ENCODE measurements around the gene MYL5.
"Not testable (repeated sequence)": the region's sequence is repeated elsewhere in the genome, so short reads cannot be mapped to it uniquely, and the experiment has no call there.

Gene MYL5

DNA sequence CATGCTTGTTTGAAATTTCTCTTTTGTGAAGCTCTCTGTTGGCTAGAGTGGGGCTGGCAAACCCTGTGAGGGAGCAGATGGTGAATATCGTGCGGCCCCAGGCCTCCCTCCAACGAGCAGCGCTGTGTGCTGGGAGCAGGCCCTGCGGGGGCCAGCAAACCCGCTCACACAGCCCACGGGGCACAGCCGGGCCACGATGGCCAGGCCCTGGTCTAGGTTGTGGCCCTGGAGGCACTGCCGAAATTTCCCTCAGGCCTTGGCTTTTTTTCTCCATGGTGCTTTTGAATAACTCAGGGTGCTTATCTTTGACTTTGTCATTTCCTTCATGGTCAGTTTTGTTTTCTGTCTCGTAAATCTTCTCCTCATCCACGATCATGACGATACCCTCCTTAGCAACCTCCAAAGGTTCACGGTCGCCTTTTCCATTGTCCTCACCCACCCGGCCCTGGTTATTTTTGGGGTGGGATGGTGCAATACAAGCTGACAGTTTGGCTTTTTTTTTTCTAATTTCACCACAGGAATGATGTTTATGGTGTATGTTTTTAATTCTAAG is 52.0 kb downstream of the MYL5 start:
- Histone ChIP-seq H3K4me1 (ENCODE audit: control insufficient read depth, insufficient read depth, low read length, unreplicated experiment) (peaks cover 23% of the 10 kb centered on the region), H3K27me3 (ENCODE audit: insufficient read depth, low read length) (no peaks in the 10 kb centered on the region), H3K79me2 (ENCODE audit: control insufficient read depth, insufficient read depth, low read length, unreplicated experiment) (peaks cover 57% of the 10 kb centered on the region), H3K36me3 (ENCODE audit: insufficient read depth, low read length) (peaks cover 7% of the 10 kb centered on the region; the same call in 1 of the 2 replicates), H2AFZ (ENCODE audit: low read length, unreplicated experiment) (no peak overlapping the region), H3K27ac (ENCODE audit: low read depth, low read length) (peak overlapping the region; percentile 72), H3K4me3 (ENCODE audit: low read depth, low read length) (peak overlapping the region; percentile 47; the same call in 1 of the 2 replicates)

GRCh38 chr4:726838-727237 is 52.5 kb downstream of the MYL5 start:
- no peak overlapping the region for H3K27ac ChIP-seq (ENCODE audit: low read depth, low read length)
- H2AFZ ChIP-seq (ENCODE audit: low read length, unreplicated experiment) = no peak overlapping the region
- H3K4me3 ChIP-seq (ENCODE audit: low read depth, low read length) = peak overlapping the region; percentile 47; the same call in 1 of the 2 replicates
- H3K79me2 ChIP-seq (ENCODE audit: control insufficient read depth, insufficient read depth, low read length, unreplicated experiment) = peaks cover 57% of the 10 kb centered on the region
- peaks cover 23% of the 10 kb centered on the region for H3K4me1 ChIP-seq (ENCODE audit: control insufficient read depth, insufficient read depth, low read length, unreplicated experiment)
- H3K27me3 ChIP-seq (ENCODE audit: insufficient read depth, low read length) = no peaks in the 10 kb centered on the region
- H3K36me3 ChIP-seq (ENCODE audit: insufficient read depth, low read length) = peaks cover 7% of the 10 kb centered on the region; the same call in 1 of the 2 replicates

DNA sequence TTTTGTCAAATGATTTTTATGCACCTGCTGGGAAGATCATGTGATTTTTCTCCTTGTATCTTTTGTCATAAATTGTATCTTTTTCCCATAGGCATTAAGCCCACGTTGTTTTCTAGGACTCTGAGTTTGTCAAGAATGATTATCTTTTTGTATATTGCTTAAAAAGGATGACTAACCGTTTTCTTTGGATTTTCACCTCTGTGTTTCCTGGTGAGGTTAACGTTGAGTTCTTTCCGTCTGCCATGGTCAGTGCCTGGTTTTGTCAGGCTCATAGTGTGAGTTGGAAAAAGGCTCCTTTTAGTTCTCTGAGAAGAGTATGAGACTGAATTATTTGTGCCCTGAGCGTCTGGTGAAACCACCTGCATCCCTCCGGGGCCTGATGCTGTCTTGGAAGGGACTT is 53.2 kb downstream of the MYL5 start:
- Histone ChIP-seq H2AFZ (ENCODE audit: low read length, unreplicated experiment) (no peak overlapping the region), H3K36me3 (ENCODE audit: insufficient read depth, low read length) (peaks cover 7% of the 10 kb centered on the region; the same call in 1 of the 2 replicates), H3K79me2 (ENCODE audit: control insufficient read depth, insufficient read depth, low read length, unreplicated experiment) (peaks cover 52% of the 10 kb centered on the region), H3K4me3 (ENCODE audit: low read depth, low read length) (no peak overlapping the region), H3K4me1 (ENCODE audit: control insufficient read depth, insufficient read depth, low read length, unreplicated experiment) (peaks cover 23% of the 10 kb centered on the region), H3K27me3 (ENCODE audit: insufficient read depth, low read length) (no peaks in the 10 kb centered on the region), H3K27ac (ENCODE audit: low read depth, low read length) (no peak overlapping the region)

- Histone ChIP-seq H3K4me1 (ENCODE audit: control insufficient read depth, insufficient read depth, low read length, unreplicated experiment) (peaks cover 23% of the 10 kb centered on the region), H3K27ac (ENCODE audit: low read depth, low read length) (no peak overlapping the region), H3K27me3 (ENCODE audit: insufficient read depth, low read length) (no peaks in the 10 kb centered on the region), H3K79me2 (ENCODE audit: control insufficient read depth, insufficient read depth, low read length, unreplicated experiment) (peaks cover 39% of the 10 kb centered on the region), H2AFZ (ENCODE audit: low read length, unreplicated experiment) (no peak overlapping the region), H3K4me3 (ENCODE audit: low read depth, low read length) (no peak overlapping the region), H3K36me3 (ENCODE audit: insufficient read depth, low read length) (peaks cover 21% of the 10 kb centered on the region)
These were observed 55.3 kb downstream of the MYL5 start for GRCh38 chr4:729336-730315.

DNA sequence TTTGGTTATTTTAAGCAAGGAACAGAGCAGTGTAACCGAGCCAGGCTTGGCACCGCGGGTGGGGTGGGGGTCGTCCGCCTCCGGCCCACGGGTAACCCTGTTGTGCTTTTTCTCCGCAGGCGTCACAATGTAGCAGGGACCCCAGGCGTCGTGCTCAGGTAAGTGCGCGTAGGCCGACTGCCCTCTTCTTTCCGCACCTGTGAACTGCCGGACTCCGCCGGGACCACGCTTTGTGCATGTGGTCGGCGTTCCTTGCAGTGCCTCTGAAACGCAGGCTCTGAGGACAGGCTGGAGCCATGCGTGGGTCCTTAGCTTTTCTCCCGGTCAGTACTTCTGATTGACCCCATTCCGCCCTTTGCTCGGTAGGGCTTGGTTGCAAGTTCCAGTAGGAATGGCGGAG is 56.2 kb downstream of the MYL5 start:
- H3K27ac ChIP-seq (ENCODE audit: low read depth, low read length) = no peak overlapping the region
- H3K79me2 ChIP-seq (ENCODE audit: control insufficient read depth, insufficient read depth, low read length, unreplicated experiment) = peaks cover 33% of the 10 kb centered on the region
- H3K4me1 ChIP-seq (ENCODE audit: control insufficient read depth, insufficient read depth, low read length, unreplicated experiment) = peaks cover 23% of the 10 kb centered on the region
- no peak overlapping the region for H2AFZ ChIP-seq (ENCODE audit: low read length, unreplicated experiment)
- H3K4me3 ChIP-seq (ENCODE audit: low read depth, low read length) = no peak overlapping the region
- peaks cover 24% of the 10 kb centered on the region for H3K36me3 ChIP-seq (ENCODE audit: insufficient read depth, low read length)
- no peaks in the 10 kb centered on the region for H3K27me3 ChIP-seq (ENCODE audit: insufficient read depth, low read length)

DNA sequence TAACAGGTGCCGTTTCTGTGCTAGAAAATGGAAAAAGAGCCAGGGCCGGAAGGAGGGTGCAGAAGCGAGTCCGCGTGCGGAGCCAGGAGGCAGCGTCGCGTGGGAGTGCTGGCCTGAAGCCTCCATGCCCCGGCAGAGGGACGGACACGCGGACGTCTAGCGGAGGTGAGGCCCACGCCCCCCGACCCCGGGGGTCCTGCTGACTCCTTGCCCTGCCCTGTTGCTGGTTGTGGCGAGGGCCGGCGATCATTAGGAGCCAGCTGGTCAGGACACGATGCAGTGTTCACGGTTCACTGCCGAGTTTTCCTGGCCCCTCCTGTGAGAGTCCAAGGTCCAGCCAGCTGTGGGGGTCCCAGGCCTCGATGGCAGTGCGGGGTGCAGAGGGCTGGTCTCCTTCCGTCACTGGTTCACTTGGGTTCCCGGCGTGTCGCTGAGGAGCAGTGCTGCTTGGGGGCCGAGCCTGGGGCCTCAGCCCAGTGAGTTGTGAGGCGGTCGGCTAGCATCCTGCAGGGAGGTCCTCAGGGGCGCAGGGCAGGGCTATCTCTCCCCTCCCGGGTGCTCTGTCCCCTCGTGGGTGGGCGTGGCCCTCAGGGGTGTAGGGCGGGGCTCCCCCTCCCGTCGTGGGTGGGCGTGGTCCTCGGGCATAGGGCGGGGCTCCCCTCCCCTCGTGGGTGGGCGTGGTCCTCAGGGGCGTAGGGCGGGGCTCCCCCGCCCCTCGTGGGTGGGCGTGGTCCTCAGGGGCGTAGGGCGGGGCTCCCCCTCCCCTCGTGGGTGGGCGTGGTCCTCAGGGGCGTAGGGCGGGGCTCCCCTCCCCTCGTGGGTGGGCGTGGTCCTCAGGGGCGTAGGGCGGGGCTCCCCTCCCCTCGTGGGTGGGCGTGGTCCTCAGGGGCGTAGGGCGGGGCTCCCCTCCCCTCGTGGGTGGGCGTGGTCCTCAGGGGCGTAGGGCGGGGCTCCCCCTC is 56.9 kb downstream of the MYL5 start:
- H2AFZ ChIP-seq (ENCODE audit: low read length, unreplicated experiment); H3K27me3 ChIP-seq (ENCODE audit: insufficient read depth, low read length); H3K27ac ChIP-seq (ENCODE audit: low read depth, low read length); H3K4me3 ChIP-seq (ENCODE audit: low read depth, low read length): not testable (repeated sequence)
- peaks cover 18% of the 10 kb centered on the region for H3K4me1 ChIP-seq (ENCODE audit: control insufficient read depth, insufficient read depth, low read length, unreplicated experiment)
- H3K79me2 ChIP-seq (ENCODE audit: control insufficient read depth, insufficient read depth, low read length, unreplicated experiment) = peaks cover 29% of the 10 kb centered on the region
- peaks cover 24% of the 10 kb centered on the region for H3K36me3 ChIP-seq (ENCODE audit: insufficient read depth, low read length)
